H1 (cell line): Measurements from ENCODE around the gene DHX9. TPM values are rescaled to one million over a fixed set of nuclear protein-coding genes. Genes with fewer than 3 reads are reported as not detected.

Experiments used
- CTCF ChIA-PET: fragments of 300-600 bp; sonication (Branson Sonifier 250); formaldehyde crosslinking; loops from one replicate; lab custom pipeline; 2021; ENCODE audit not compliant: partially characterized antibody; lab: Charles Lee
- POLR2A ChIA-PET: fragments of 300-600 bp; sonication (Branson Sonifier 250); formaldehyde crosslinking; loops from one replicate; lab custom pipeline; 2021; ENCODE audit warnings: inconsistent platforms; ENCODE audit not compliant: partially characterized antibody; lab: Charles Lee
- DNase-seq, 2 experiments: peaks; one replicate each; pipeline versions ENCODE4 v3.0.0 to v3.0.0-alpha.2; 2010 to 2022; ENCODE audit warnings: low spot score in 2 of 2, low read depth in 1 of 2, mixed read lengths in 1 of 2
- FAIRE-seq: peaks from 2 replicates; lab custom pipeline; 2011; peaks lifted over from hg19 to GRCh38; lab: Jason Lieb, UNC
- H2AFZ ChIP-seq: 2 replicates; pipeline ENCODE4 v1.8.1; 2012; ENCODE audit warnings: low read length, inconsistent platforms
- H2AK5ac ChIP-seq: 2 replicates; pipeline ENCODE4 v1.6.1; 2013; ENCODE audit warnings: low read depth, low read length
- H2BK120ac ChIP-seq: replicated peaks from 2 replicates; pipeline ENCODE3; 2013; ENCODE audit warnings: low read depth, low read length, inconsistent platforms
- H2BK12ac ChIP-seq: 2 replicates; pipeline ENCODE4 v1.6.1; 2013; ENCODE audit warnings: low read depth, low read length
- H2BK15ac ChIP-seq: 2 replicates; pipeline ENCODE4 v1.6.1; 2013; ENCODE audit warnings: low read length
- H2BK20ac ChIP-seq: 2 replicates; pipeline ENCODE4 v1.6.1; 2013; ENCODE audit warnings: low read length
- H2BK5ac ChIP-seq: 2 replicates; pipeline ENCODE4 v1.6.1; 2013; ENCODE audit warnings: low read depth, low read length
- H3K14ac ChIP-seq: 2 replicates; pipeline ENCODE4 v1.6.1; 2013; ENCODE audit warnings: inconsistent platforms; ENCODE audit not compliant: insufficient read length
- H3K18ac ChIP-seq: 2 replicates; pipeline ENCODE4 v1.6.1; 2013; ENCODE audit warnings: low read length; ENCODE audit errors: extremely low read depth
- H3K23ac ChIP-seq: 2 replicates; pipeline ENCODE4 v1.6.1; 2013; ENCODE audit warnings: inconsistent platforms; ENCODE audit not compliant: insufficient read length
- H3K23me2 ChIP-seq: 2 replicates; pipeline ENCODE4 v1.6.1; 2013; ENCODE audit warnings: low read depth, low read length
- H3K27ac ChIP-seq: 2 replicates; pipeline ENCODE4 v1.6.1; 2011; ENCODE audit warnings: low read depth, low read length, inconsistent platforms
- H3K27me3 ChIP-seq, 4 experiments: replicated peaks in 1 of 4; 1 replicate in 1 of 4; 2 replicates in 3 of 4; pipeline versions ENCODE4 v1.6.1 to v1.8.1; 2011 to 2013; ENCODE audit warnings: low read length in 3 of 4, mild to moderate bottlenecking in 3 of 4, inconsistent platforms in 2 of 4, mixed read lengths in 2 of 4, moderate library complexity in 1 of 4; ENCODE audit not compliant: control insufficient read depth in 3 of 4, insufficient read depth in 3 of 4; ENCODE audit errors: extremely low read depth in 1 of 4
- H3K36me3 ChIP-seq, 4 experiments: 2 replicates each; pipeline versions ENCODE4 v1.6.1 to v1.8.1; 2011 to 2013; ENCODE audit warnings: mild to moderate bottlenecking in 4 of 4, low read length in 3 of 4, moderate library complexity in 2 of 4, control low read depth in 1 of 4, inconsistent platforms in 1 of 4; ENCODE audit not compliant: insufficient read depth in 4 of 4, control insufficient read depth in 2 of 4
- H3K4ac ChIP-seq: replicated peaks from 2 replicates; pipeline ENCODE3; 2013; ENCODE audit warnings: low read length, low read depth, mixed read lengths, inconsistent platforms; ENCODE audit not compliant: insufficient read length
- H3K4me1 ChIP-seq, 4 experiments: replicated peaks in 1 of 4; 1 replicate in 1 of 4; 2 replicates in 3 of 4; pipeline versions ENCODE4 v1.6.1 to v1.8.1; 2011 to 2013; ENCODE audit warnings: low read length in 3 of 4, inconsistent platforms in 2 of 4, mixed read lengths in 1 of 4; ENCODE audit not compliant: insufficient read depth in 4 of 4, control insufficient read depth in 3 of 4
- H3K4me2 ChIP-seq, 2 experiments: 2 replicates each; pipeline versions ENCODE4 v1.6.1 to v1.8.1; 2011 to 2013; ENCODE audit warnings: low read depth in 2 of 2, low read length in 2 of 2, control low read depth in 1 of 2, inconsistent platforms in 1 of 2, mild to moderate bottlenecking in 1 of 2; ENCODE audit not compliant: insufficient read depth in 1 of 2
- H3K4me3 ChIP-seq, 4 experiments: fragments of 200-600, 300-600 bp in 1 of 4; sonication (generic), shearing (Covaris generic), sonication (Bioruptor Twin) in 1 of 4; 2 replicates each; pipeline versions ENCODE4 v1.5.1 to v1.8.1; 2011 to 2016; ENCODE audit warnings: low read length in 4 of 4, low read depth in 3 of 4, control low read depth in 2 of 4, inconsistent platforms in 2 of 4, mild to moderate bottlenecking in 2 of 4, mixed read lengths in 1 of 4, moderate library complexity in 1 of 4; ENCODE audit not compliant: insufficient read depth in 2 of 4; ENCODE audit errors: extremely low read depth in 1 of 4
- H3K56ac ChIP-seq: replicated peaks from 2 replicates; pipeline ENCODE3; 2013; ENCODE audit warnings: low read depth, mild to moderate bottlenecking, mixed read lengths, low read length, inconsistent platforms; ENCODE audit not compliant: insufficient read length
- H3K79me1 ChIP-seq: 2 replicates; pipeline ENCODE4 v1.6.1; 2013; ENCODE audit warnings: low read depth, low read length, control low read depth
- H3K79me2 ChIP-seq, 2 experiments: 2 replicates each; pipeline versions ENCODE4 v1.6.1 to v1.8.1; 2012 to 2013; ENCODE audit warnings: low read length in 2 of 2, mild to moderate bottlenecking in 2 of 2, inconsistent platforms in 1 of 2; ENCODE audit not compliant: insufficient read depth in 2 of 2, control insufficient read depth in 1 of 2
- H3K9ac ChIP-seq, 4 experiments: replicated peaks in 1 of 4; 1 replicate in 1 of 4; 2 replicates in 3 of 4; pipeline versions ENCODE4 v1.6.1 to v1.8.1; 2011 to 2013; ENCODE audit warnings: low read depth in 3 of 4, low read length in 3 of 4, control low read depth in 2 of 4, mild to moderate bottlenecking in 2 of 4, moderate library complexity in 2 of 4, inconsistent platforms in 1 of 4; ENCODE audit errors: extremely low read depth in 1 of 4
- H3K9me3 ChIP-seq, 2 experiments: 2 replicates each; pipeline versions ENCODE4 v1.6.1 to v1.8.1; 2012 to 2013; ENCODE audit warnings: mild to moderate bottlenecking in 2 of 2, moderate library complexity in 2 of 2, control low read depth in 1 of 2, inconsistent platforms in 1 of 2, low read depth in 1 of 2, low read length in 1 of 2, mixed read lengths in 1 of 2; ENCODE audit not compliant: insufficient read depth in 2 of 2
- H4K20me1 ChIP-seq, 2 experiments: replicated peaks in 1 of 2; 2 replicates each; pipeline versions ENCODE3 to v1.8.1; 2011 to 2013; ENCODE audit warnings: inconsistent platforms in 2 of 2, low read length in 2 of 2, mild to moderate bottlenecking in 1 of 2; ENCODE audit not compliant: insufficient read depth in 2 of 2, control insufficient read depth in 1 of 2
- H4K5ac ChIP-seq: 2 replicates; pipeline ENCODE4 v1.6.1; 2013; ENCODE audit warnings: low read length, low read depth, mixed read lengths, inconsistent platforms; ENCODE audit not compliant: insufficient read length
- H4K8ac ChIP-seq: 2 replicates; pipeline ENCODE4 v1.8.0; 2013; ENCODE audit warnings: mild to moderate bottlenecking, moderate library complexity, low read length, inconsistent platforms; ENCODE audit not compliant: insufficient read depth; ENCODE audit errors: extremely low read depth
- H4K91ac ChIP-seq: replicated peaks from 2 replicates; pipeline ENCODE3; 2013; ENCODE audit warnings: low read length, mixed read lengths, inconsistent platforms; ENCODE audit not compliant: insufficient read length
- CHD2 ChIP-seq: IDR thresholded peaks from 2 replicates; pipeline ENCODE4 v1.6.1; 2012; ENCODE audit warnings: low read length, improper control_type of control experiment
- EZH2 ChIP-seq: fragments of 200-600 bp; sonication (generic); IDR thresholded peaks from 2 replicates; pipeline ENCODE4 v1.7.1; 2012; ENCODE audit warnings: low read depth, mild to moderate bottlenecking, moderate library complexity, low read length, inconsistent platforms; ENCODE audit not compliant: severe bottlenecking
- HDAC2 ChIP-seq, 2 experiments: fragments of 300-600 bp in 1 of 2; sonication (generic) in 1 of 2; IDR thresholded peaks; 2 replicates each; pipeline ENCODE4 v1.6.1; 2011 to 2012; ENCODE audit warnings: low read depth in 2 of 2, low read length in 2 of 2, mild to moderate bottlenecking in 2 of 2, moderate library complexity in 2 of 2, borderline replicate concordance in 1 of 2, inconsistent platforms in 1 of 2
- KDM4A ChIP-seq: IDR thresholded peaks from one replicate; pipeline ENCODE4 v1.7.1; 2012; ENCODE audit warnings: low read depth, mild to moderate bottlenecking, moderate library complexity, low read length, inconsistent platforms; ENCODE audit not compliant: severe bottlenecking
- POLR2AphosphoS5 ChIP-seq: IDR thresholded peaks from 2 replicates; pipeline ENCODE4 v1.6.1; 2011; ENCODE audit warnings: low read depth, low read length
- POU5F1 ChIP-seq: IDR thresholded peaks from 2 replicates; pipeline ENCODE4 v1.6.1; 2011; ENCODE audit warnings: low read depth, mild to moderate bottlenecking, low read length, moderate library complexity
- SIX5 ChIP-seq: IDR thresholded peaks from 2 replicates; pipeline ENCODE4 v1.6.1; 2011; ENCODE audit warnings: mild to moderate bottlenecking, low read depth, low read length
- SP1 ChIP-seq: IDR thresholded peaks from 2 replicates; pipeline ENCODE4 v1.6.1; 2011; ENCODE audit warnings: low read depth, low read length
- SP4 ChIP-seq: IDR thresholded peaks from 2 replicates; pipeline ENCODE4 v1.6.1; 2012; ENCODE audit warnings: low read length, inconsistent platforms
- TEAD4 ChIP-seq: IDR thresholded peaks from 2 replicates; pipeline ENCODE4 v1.6.1; 2012; ENCODE audit warnings: low read depth, low read length, inconsistent platforms, mixed read lengths
- WGBS, 2 experiments: shearing (Covaris generic) in 1 of 2; methylation state at CpG; one replicate each; pipeline versions ENCODE4 v1.1.6 to v1.1.7; 2013 to 2015; ENCODE audit warnings: low lambda C conversion rate in 2 of 2, mixed read lengths in 2 of 2, inconsistent platforms in 1 of 2, low coverage in 1 of 2, missing lambda C conversion rate in 1 of 2; ENCODE audit not compliant: insufficient replicate concordance in 2 of 2, insufficient coverage in 1 of 2, insufficient read length in 1 of 2; ENCODE audit errors: extremely low coverage in 1 of 2, missing lambda C conversion rate in 1 of 2; 5-methylcytosine and 5-hydroxymethylcytosine counted together
- polyA plus RNA-seq, 7 experiments: library from polyadenylated mRNA; depleted of rRNA in 3 of 7; stranded (reverse) in 5 of 7; unstranded in 2 of 7; fragments of >200 nt in 5 of 7; fragments of 200-250 nt in 2 of 7; gene quantifications; 1 replicate in 5 of 7; 2 replicates in 1 of 7; 4 replicates in 1 of 7; pipeline versions ENCODE4 v1.2.1 to v1.2.3, GENCODE V29; 2011 to 2013; ENCODE audit warnings: missing spikeins in 2 of 7, mixed read lengths in 2 of 7
- total RNA-seq: library from RNA; stranded (reverse); fragmentation: NEBNext Ultra II Directional; extraction: Animal tissue kit (Norgen Biotek cat#: 25700); gene quantifications from 2 replicates; pipeline ENCODE4 v1.2.1, GENCODE V29; 2021
- TF ChIP-seq, protein P1 (sequence below): IDR thresholded peaks from 2 replicates; pipeline ENCODE4 v1.6.1; 2012; ENCODE audit warnings: low read length, inconsistent platforms

DHX9 gene
- total and polyA plus RNA-seq, 2 of the 8 experiments (the other 6 are each of a cell fraction or from before 2014, with no cell fraction given): 153 to 333 TPM

DNA sequence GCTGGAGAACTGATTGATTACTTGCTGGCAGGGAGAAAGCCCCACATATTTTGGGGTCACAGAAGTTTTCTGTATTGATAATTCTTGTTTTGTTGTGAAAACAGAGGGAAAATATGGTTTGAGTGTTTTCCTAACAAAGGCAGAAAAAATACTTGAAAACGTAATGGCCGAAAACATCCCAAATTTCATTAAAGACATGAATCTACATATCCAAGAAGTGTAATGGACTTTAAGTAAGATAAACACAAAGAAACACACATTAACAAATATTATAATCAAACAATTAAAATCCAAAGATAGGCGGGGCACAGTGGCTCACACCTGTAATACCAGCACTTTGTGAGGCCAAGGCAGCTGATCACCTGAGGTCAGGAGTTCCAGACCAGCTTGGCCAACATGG, 74.3 kb downstream of the DHX9 start:
- no peak overlapping the region for H2BK120ac ChIP-seq
- FAIRE-seq (no peak), DNase-seq (no peak)
- peaks cover 0 to 9% of the 10 kb centered on the region in 2 experiments; a peak in 2 of 4 replicates for H3K9me3 ChIP-seq
- no peak overlapping the region for H2BK15ac ChIP-seq
- peaks cover 0 to 2% (median under 1%) of the 10 kb centered on the region in 4 experiments; a peak in 1 of 7 replicates for H3K4me1 ChIP-seq
- no peak overlapping the region for H2BK20ac ChIP-seq
- no peaks in the 10 kb centered on the region for H4K20me1 ChIP-seq
- H3K23me2 ChIP-seq: no peaks in the 10 kb centered on the region
- no peak overlapping the region for H4K91ac ChIP-seq
- H3K36me3 ChIP-seq: no peaks in the 10 kb centered on the region
- ChIA-PET CTCF (interaction anchor here (0.6 kb wide), 1 partner anchor 452 kb away, joined by 3 read pairs; no protein-coding TSS in a partner anchor), POLR2A (no interaction called here)
- H3K79me1 ChIP-seq: no peaks in the 10 kb centered on the region
- H2BK5ac ChIP-seq: no peak overlapping the region
- H3K4ac ChIP-seq: no peak overlapping the region
- no peak overlapping the region for H2AK5ac ChIP-seq
- 85% methylated on average over 3 of the region's 3 CpGs; no CpG with 5 or more reads in 1 of the 2 experiments for WGBS, 2 experiments
- no peak overlapping the region for H4K5ac ChIP-seq
- H3K14ac ChIP-seq: no peak overlapping the region
- no peak overlapping the region for H2BK12ac ChIP-seq
- no peak overlapping the region for H4K8ac ChIP-seq
- no peak overlapping the region for H3K4me2 ChIP-seq
- H3K27me3 ChIP-seq: no peaks in the 10 kb centered on the region
- no peak overlapping the region for H3K4me3 ChIP-seq
- no peak overlapping the region for H3K56ac ChIP-seq
- H3K27ac ChIP-seq: no peak overlapping the region
- H3K9ac ChIP-seq: no peak overlapping the region
- no peak for TF ChIP-seq SP1
- TF ChIP-seq TEAD4: no peak
- TF ChIP-seq, protein P1, sequence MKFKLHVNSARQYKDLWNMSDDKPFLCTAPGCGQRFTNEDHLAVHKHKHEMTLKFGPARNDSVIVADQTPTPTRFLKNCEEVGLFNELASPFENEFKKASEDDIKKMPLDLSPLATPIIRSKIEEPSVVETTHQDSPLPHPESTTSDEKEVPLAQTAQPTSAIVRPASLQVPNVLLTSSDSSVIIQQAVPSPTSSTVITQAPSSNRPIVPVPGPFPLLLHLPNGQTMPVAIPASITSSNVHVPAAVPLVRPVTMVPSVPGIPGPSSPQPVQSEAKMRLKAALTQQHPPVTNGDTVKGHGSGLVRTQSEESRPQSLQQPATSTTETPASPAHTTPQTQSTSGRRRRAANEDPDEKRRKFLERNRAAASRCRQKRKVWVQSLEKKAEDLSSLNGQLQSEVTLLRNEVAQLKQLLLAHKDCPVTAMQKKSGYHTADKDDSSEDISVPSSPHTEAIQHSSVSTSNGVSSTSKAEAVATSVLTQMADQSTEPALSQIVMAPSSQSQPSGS: no peak
- TF ChIP-seq POU5F1: no peak
- TF ChIP-seq SIX5: no peak
- TF ChIP-seq POLR2AphosphoS5: no peak
- TF ChIP-seq KDM4A: no peak
- no peak for TF ChIP-seq SP4
- TF ChIP-seq HDAC2 (IDR thresholded peaks at IDR 0.05; ENCODE audit: borderline replicate concordance in 1 of 2, low read depth in 2 of 2, low read length in 2 of 2): no peak
- no peak for TF ChIP-seq CHD2
- TF ChIP-seq EZH2: no peak
- no peak overlapping the region for H2AFZ ChIP-seq
- H3K23ac ChIP-seq: no peak overlapping the region
- no peak overlapping the region for H3K18ac ChIP-seq
- no peaks in the 10 kb centered on the region for H3K79me2 ChIP-seq
